Brain microvascular endothelial cell (primary cell): ENCODE data around the gene LRMDA.

ENCODE experiments used
- DNase-seq: peaks from one replicate; pipeline ENCODE4 v3.0.0-alpha.2; 2020
- H3K27ac ChIP-seq: fragments of 250-450 bp; sonication (Bioruptor Pico); 2 replicates; pipeline ENCODE4 v1.5.1; 2020; ENCODE audit warnings: mild to moderate bottlenecking, moderate library complexity
- H3K27me3 ChIP-seq: fragments of 250-450 bp; sonication (Bioruptor Pico); replicated peaks from 2 replicates; pipeline ENCODE4 v1.5.1; 2020; ENCODE audit warnings: mild to moderate bottlenecking
- H3K36me3 ChIP-seq: fragments of 250-450 bp; sonication (Bioruptor Pico); replicated peaks from 2 replicates; pipeline ENCODE4 v1.5.1; 2020; ENCODE audit warnings: mild to moderate bottlenecking
- H3K4me3 ChIP-seq: 2 replicates; pipeline ENCODE4 v1.5.1; 2011; ENCODE audit warnings: low read depth, mild to moderate bottlenecking, control low read depth, low read length, moderate library complexity
- in situ Hi-C: cut with HindIII; loops from 2 replicates; pipeline ENCODE4 v1.10.0; 2017; ENCODE audit warnings: low sequenced_read_pairs, low pct_ligation_motif_present
- TF ChIP-seq, protein P1 (sequence below): IDR thresholded peaks from 2 replicates; pipeline ENCODE4 v1.5.1; 2011; ENCODE audit warnings: low read depth, mild to moderate bottlenecking, moderate library complexity, low read length, control low read depth, inconsistent platforms; ENCODE audit errors: missing control alignments

LRMDA gene

DNA sequence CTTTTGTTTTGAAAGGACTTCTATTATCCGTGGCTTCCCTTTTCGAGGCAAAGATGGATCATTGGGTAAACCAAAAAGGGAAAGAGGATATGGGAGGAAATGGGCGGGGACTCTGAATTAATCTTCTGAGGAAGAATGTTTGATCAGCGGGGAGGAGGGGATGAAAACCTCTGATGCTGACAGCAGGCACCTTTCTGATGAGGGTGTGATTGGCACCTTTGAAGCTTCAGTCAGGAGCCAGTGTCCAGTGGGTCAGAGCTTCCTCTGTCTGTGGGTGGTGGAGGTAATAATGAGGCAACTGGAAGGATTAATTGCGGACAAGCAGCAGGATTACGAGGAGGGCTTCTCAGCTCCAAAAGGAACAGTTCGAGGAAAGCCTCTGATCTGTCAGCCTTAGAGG is 877.6 kb downstream of the LRMDA start:
- DNase-seq = no peak
- in situ Hi-C loops = no loop called here
- H3K27me3 ChIP-seq = no peaks in the 10 kb centered on the region
- H3K36me3 ChIP-seq = no peaks in the 10 kb centered on the region
- H3K4me3 ChIP-seq = no peak overlapping the region
- no peak overlapping the region for H3K27ac ChIP-seq
- TF ChIP-seq, protein P1, sequence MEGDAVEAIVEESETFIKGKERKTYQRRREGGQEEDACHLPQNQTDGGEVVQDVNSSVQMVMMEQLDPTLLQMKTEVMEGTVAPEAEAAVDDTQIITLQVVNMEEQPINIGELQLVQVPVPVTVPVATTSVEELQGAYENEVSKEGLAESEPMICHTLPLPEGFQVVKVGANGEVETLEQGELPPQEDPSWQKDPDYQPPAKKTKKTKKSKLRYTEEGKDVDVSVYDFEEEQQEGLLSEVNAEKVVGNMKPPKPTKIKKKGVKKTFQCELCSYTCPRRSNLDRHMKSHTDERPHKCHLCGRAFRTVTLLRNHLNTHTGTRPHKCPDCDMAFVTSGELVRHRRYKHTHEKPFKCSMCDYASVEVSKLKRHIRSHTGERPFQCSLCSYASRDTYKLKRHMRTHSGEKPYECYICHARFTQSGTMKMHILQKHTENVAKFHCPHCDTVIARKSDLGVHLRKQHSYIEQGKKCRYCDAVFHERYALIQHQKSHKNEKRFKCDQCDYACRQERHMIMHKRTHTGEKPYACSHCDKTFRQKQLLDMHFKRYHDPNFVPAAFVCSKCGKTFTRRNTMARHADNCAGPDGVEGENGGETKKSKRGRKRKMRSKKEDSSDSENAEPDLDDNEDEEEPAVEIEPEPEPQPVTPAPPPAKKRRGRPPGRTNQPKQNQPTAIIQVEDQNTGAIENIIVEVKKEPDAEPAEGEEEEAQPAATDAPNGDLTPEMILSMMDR = no peak

DNA sequence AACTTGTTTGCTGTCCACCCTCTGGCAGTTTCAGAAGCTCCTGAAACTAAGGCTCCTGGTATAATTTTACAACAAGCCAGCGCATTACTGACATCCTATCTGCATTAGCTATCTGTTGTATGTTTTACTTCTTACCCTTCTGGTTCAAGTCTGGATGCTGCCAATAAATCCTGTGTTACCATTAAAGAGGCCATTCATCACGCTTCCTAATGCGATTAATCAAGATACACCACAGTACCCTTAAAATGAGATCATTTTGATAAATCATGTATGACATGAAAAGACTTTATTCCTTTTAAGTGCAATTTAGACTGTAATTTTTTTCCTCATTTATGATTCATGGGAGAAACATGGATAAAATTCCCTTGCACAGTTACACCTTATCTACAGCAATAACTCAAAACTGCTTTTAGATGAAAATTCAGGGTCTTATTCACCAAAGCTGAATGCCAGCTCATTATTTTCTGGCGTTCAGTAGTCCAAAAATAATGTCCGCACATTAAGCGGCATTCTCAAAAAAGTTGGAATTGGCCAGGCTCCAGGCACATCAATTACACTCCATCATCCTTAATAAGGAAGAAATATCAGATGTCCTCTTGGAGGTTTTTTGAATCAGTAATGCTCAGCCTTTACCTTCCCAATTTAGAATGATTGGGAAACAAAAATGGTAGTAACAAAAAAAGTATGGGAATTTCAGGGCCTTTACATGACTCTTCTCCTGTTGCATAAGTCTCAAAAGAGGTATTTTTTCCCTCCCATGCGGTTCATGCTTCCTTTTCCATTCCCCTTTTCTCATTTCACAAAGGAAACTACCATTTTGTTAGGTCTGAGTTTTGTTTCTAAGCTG is 878.5 kb downstream of the LRMDA start:
- H3K4me3 ChIP-seq = no peak overlapping the region
- DNase-seq = no peak
- in situ Hi-C loops = no loop called here
- no peak overlapping the region for H3K27ac ChIP-seq
- no peaks in the 10 kb centered on the region for H3K36me3 ChIP-seq
- TF ChIP-seq, protein P1 = no peak
- no peaks in the 10 kb centered on the region for H3K27me3 ChIP-seq

DNA sequence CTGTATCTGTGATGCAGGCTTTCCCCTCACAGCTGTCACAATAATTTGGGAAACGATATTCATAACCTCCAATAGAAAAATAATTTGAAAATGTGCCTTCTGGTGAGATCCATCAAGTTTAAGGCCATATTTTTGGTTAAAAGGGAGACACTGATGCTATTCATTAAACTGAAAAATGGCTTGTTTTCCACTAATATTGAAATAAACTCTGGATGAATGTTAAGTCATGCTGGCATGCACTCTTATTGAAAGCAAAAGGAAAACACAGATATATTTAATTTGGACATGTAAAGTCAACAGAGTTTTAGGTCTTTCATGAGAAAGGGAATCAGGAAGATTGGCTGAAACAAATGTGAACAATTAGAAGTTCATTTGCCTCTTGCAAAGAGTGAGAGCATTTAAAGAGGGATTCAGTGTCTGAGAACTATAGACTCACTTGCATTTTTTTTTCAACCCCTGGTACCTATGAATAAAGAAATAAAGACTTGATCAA is 879.2 kb downstream of the LRMDA start:
- Histone ChIP-seq H3K4me3 (no peak overlapping the region), H3K27ac (no peak overlapping the region), H3K36me3 (no peaks in the 10 kb centered on the region), H3K27me3 (no peaks in the 10 kb centered on the region)
- TF ChIP-seq, protein P1 = no peak
- no peak for DNase-seq
- in situ Hi-C loops = no loop called here

DNA sequence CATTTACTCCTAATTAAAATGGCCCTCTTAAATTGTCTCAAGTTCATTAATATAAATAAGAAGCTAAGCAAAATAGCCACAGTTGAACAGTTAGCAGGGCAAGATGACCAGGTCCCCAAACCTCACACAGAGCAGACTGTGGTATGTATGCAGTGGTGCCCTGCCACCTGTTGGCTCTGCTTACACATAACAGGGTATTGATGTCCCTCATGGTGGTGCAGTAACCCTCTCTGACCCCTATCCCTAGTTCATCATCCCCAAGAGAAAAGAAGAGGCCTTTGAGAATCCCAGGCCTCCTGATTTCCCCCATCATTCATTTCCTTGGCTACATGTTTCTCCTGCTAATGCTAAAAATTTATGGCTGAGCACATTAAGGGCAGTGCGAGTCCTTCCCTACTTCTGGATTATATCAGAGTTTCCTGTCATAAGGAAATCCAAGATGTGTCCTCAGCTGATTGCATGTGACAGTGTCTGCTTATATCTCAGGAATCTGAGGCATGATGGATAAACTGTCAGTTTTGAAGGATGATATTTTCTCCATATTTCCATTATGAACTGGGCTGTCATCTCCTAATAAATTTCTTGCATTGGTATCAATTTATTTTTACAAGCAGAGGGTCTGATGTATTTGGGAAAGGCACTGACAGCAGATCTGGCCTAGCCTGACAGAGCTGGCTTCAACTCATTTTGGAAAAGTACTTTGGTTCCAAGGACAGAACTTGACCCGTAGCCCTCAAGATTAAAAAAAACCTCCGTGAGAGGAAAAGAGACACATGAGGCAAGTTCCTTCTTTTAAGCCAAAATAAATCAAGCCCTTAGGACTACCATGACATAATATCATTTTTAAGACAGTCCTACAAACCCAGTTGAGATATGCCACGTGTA is 880.6 kb downstream of the LRMDA start:
- TF ChIP-seq, protein P1 = peak; percentile 60
- Histone ChIP-seq H3K4me3 (no peak overlapping the region), H3K27ac (no peak overlapping the region), H3K36me3 (no peaks in the 10 kb centered on the region), H3K27me3 (no peaks in the 10 kb centered on the region)
- in situ Hi-C loops = no loop called here
- no peak for DNase-seq

DNA sequence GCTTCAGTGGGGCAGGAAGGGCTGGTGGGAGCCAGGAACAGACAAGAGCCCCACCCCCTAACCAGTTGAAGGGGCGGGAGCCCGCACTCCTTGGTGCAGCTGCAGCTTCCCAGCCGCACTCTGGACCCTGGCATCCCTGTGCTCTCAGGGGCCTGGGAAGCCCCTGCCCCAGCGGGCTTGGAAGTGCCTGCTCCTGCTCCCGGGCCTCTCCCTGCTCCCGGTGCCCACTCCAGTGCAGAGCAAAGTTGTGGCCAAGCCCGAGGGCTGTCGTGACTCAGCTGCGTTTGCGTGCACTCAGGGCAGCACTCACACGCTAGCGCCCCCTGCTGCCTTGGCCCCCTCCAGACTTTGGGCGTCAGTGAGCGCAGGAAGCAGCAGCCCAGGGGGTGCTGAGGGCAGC is 883.8 kb downstream of the LRMDA start:
- in situ Hi-C loops = no loop called here
- no peak overlapping the region for H3K27ac ChIP-seq
- DNase-seq = no peak
- TF ChIP-seq, protein P1 = no peak
- no peaks in the 10 kb centered on the region for H3K36me3 ChIP-seq
- H3K4me3 ChIP-seq = no peak overlapping the region
- no peaks in the 10 kb centered on the region for H3K27me3 ChIP-seq
